Right renal pelvis (tissue), 4 donors: Measurements from ENCODE around the gene STARD7. TPM values are rescaled to one million over a fixed set of nuclear protein-coding genes. Genes with fewer than 3 reads are reported as not detected.

Experiments
- DNase-seq, 4 donors: peaks; one replicate each; pipeline ENCODE4 v3.0.0-alpha.2; 2013; ENCODE audit warnings: low read depth in 4 of 4, low spot score in 3 of 4, missing footprints in 1 of 4
- polyA plus RNA-seq, 4 donors: library from polyadenylated mRNA; unstranded; fragments of 120-200 nt; gene quantifications; one replicate each; pipeline ENCODE4 v1.2.1, GENCODE V29; 2013; ENCODE audit not compliant: insufficient read length in 4 of 4

STARD7 gene
- polyA plus RNA-seq, 4 donors = 125 to 152 (median 147) TPM

DNA sequence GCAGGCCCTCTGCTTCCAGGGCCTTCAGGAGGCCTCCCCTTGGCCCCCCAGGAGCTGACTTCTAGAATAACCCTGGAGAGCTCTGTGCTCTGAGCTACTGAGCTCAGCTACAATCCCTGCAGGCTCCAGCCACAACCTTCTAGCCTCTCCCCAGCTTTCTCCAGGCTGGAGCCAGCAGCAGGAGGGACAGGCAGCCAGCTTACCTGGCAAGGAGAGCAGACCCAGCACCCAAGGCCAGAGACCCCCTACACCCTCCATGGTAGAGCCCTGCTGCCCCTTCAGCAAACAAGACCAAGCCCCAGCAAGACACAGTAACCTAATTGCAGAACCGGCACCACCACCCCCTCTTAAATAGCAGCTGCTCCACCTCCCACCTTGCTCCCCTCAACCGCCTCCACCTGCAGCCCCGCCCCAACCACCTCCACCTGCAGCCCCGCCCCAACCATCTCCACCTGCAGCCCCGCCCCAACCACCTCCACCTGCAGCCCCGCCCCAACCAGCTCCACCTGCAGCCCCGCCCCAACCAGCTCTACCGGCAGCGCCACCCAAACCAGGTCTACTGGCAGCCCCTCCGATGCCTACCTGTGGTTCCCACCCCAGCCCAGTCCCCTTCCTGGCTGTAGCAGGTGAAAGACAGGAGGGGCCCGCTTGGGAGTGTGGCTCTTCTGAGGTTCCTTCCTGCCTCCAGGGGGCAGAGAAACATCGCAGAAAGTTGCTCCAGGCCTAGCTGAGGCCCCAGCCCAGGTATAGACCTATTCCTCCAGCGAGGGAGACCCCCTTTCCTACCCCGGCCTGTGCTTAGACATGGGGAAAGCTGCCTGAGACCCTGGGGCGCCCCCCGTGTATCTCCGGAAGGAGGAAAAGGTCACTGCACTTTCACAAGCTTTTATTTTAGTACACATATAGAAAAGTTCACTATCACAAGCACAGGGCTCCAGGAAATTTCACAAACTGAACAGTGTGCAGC lies 70.2 kb downstream of the STARD7 start, which contains the start of gene ASTL:
TSS of gene ASTL (minus strand) at position 324 of the 967 bp plus-strand sequence. CDS start at position 258, 66 bp downstream.
- DNase-seq = no peak

DNA sequence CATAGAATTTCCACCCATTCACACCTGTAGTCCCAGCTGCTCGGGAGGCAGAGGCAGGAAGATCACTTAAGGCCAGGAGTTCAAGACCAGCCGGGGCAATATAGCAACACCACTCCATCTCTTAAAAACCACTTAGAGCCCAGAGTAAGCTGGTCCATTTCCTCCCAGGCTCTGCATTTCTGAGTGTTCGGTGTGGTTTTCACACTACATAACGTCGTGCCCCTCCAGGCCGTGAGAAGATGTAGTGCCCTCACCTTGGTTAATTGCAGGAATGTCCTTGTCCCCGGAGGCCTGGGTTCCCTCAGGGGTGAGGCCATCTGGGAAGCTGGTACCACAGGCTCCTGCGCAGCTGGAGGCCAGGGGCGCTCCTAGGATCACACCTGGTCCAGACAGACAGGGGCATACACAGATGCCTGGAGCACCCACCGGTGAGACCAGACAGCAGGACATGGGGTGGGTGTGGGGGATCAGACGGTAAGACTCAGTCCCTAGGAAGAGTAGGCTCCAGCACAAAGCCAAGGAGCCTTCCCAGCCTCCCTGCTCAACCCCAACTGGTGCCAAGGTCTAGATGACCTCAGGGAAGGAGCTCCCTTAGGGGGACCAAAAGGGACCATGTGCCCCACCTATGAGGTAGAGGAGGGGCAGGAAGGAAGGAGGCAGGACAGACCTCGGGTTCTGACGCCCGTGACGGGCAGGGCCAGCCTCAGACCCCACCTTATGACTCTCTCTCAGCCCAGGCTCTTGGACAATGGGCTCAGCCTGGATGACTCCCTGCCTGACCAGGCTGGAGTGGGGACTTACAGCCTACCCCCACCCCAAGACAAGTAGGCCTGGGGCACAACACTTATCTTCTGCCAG lies 71.1 kb downstream of the STARD7 start:
- no peak for DNase-seq

DNA sequence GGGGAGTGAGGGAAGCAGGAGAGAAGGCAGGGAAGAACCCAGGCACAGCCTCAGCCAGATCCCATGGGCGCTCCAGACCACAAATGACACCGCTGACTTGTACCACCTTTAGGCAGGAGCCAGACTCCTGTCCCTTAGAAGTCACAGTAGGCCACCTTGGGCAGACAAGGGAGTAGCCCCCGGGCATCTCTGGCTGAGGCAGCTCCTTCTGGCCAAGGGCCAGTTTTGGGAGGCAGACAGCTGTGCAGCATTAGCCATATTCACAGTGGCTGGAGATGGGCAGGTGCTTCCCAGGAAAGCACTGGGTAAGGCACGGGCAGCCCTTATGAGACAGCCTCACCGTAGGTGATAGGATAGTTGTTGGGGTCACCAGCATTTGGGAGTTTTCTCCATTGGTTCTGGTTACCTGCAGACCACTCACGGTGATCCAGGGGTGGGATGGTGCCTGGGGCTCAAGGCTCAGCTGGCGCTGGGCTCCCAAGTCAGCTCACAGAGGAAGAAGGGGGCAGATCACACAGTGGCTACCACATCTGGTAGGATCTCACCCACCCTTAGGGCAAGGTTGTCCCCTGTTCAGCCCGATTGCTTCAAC lies 72.4 kb downstream of the STARD7 start:
- no peak for DNase-seq

DNA sequence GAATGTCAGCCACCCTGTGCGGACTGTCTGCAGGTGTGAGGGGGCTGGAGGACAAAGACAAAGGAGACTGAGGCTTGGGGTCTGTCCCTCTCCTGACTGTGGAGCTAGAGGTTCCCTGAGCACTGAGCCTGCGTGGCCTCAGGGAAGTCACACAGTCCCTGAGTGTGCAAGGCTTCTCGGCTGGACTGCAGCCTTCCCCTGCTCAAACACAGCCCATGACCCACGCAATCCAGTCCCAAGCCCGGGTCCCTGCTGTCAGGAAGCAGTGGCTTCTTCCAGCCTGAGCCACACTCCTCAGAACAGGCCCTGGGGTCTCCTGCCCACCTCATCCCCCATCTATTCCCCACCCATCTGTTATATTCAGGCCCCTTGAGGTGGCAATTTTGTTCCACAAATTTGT lies 73.0 kb downstream of the STARD7 start:
- no peak for DNase-seq

DNA sequence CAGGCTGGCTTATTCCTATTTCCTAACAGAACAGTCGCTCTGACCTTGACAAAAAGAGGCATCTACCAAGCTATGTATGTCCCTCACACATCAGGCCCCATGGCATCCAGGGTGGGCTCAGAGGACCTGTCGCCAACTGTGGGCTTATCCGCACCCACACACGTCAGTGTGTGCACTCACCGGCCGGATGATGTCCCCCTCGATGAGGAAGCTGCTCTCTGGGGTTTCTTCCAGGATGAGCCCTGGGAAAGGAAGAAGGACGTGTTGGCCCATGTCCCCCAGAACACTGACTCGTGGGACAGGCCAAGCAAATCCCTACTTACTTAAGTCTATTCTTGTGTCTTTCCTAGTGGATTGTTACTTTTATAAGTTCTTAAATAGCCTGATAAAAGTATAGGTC lies 73.5 kb downstream of the STARD7 start:
- no peak for DNase-seq

Other genes starting within 250 kb of the STARD7 start
- 10 to 100 TPM in 3 of 4 donors, 1 to 10 TPM in 1; 10.0 to 18.1 (median 13.9) TPM for gene ANKRD36C, start 217.0 kb downstream of the STARD7 start, polyA plus RNA-seq
- 1 to 10 TPM; 2.4 to 4.5 (median 3.2) TPM for gene GPAT2, start 173.9 kb downstream of the STARD7 start, polyA plus RNA-seq
- 1 to 10 TPM; 2.8 to 6.3 (median 4.8) TPM for gene ADRA2B, start 92.3 kb downstream of the STARD7 start, polyA plus RNA-seq
- gene ASTL, start 70.3 kb downstream of the STARD7 start, polyA plus RNA-seq = under 1 TPM in 2 of 4 donors, not detected in 2; 0.23 to 0.32 TPM
- gene DUSP2, start 63.4 kb downstream of the STARD7 start, polyA plus RNA-seq = 1 to 10 TPM; 3.6 to 6.9 (median 4.1) TPM
- gene TMEM127, start 57.2 kb upstream of the STARD7 start, polyA plus RNA-seq = 10 to 100 TPM; 47.6 to 49.1 (median 48.5) TPM
- 10 to 100 TPM; 66.8 to 71.9 (median 68.9) TPM for gene CIAO1, start 57.4 kb upstream of the STARD7 start, polyA plus RNA-seq
- 100 to 1,000 TPM; 164 to 179 (median 169) TPM for gene SNRNP200, start 96.7 kb upstream of the STARD7 start, polyA plus RNA-seq
- 1 to 10 TPM; 4.4 to 5.3 (median 4.8) TPM for gene ITPRIPL1, start 116.5 kb upstream of the STARD7 start, polyA plus RNA-seq
- gene NCAPH, start 126.9 kb upstream of the STARD7 start, polyA plus RNA-seq = 10 to 100 TPM; 14.7 to 20.6 (median 18.7) TPM